Measurements from ENCODE around the gene GZMM. TPM values are rescaled to one million over a fixed set of nuclear protein-coding genes. Genes with fewer than 3 reads are reported as not detected.

The GZMM gene
- total and polyA plus RNA-seq, 2 of the 13 experiments (the other 11 are each of a cell fraction or from before 2014, with no cell fraction given), result 0.07 TPM; not detected in 1

DNA sequence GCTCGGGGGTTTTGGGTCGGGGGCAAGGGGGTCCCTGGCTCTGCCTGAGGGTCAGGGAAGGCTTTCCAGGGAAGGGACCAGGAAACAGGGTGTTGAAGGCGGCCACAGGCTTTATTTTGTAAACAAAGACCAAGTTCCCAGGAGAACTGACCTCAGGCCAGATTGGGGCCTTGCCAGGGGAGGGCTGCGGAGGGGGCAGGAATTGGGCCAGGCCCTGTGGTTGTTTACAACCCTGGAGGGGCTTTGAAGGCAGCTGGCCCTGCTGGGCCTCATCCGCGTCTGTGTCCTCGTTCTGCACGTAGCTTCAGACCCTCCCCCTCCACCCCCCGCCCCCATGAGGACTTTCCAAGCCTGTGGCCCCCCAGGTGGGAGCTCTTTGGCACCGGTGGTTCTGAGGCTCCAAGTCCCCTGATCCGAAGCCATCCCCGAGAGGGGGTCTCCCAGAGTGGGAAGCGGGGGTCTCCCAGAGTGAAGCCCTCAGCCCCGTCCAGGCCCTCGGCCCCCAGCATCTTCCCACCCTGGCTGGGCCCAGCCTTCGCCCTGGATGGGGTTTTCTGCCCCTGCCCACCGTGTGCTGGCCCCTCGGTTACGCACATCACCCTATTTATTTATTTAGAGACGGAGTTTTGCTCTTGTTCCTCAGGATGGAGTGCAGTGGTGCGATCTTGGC lies 15.1 kb downstream of the GZMM start (continued):
- peak; percentile 47; the same call in 1 of the 2 replicates for TF ChIP-seq DRAP1 (CRISPR knock-in tag; IDR thresholded peaks at IDR 0.05)
- TF ChIP-seq SNAPC2 (CRISPR knock-in tag; IDR thresholded peaks at IDR 0.05), result no peak
- TF ChIP-seq SIN3A (IDR thresholded peaks at IDR 0.05; ENCODE audit: borderline replicate concordance, low read depth, low read length), result 0 out of 2 replicates have a peak, but pooled peaks have one; percentile 65
- peak; percentile 84; the same call in 1 of the 2 replicates for TF ChIP-seq TFAP4 (IDR thresholded peaks at IDR 0.05; ENCODE audit: borderline replicate concordance, low read depth)
- peak; percentile 28 for TF ChIP-seq ASH2L (IDR thresholded peaks at IDR 0.05; ENCODE audit: insufficient read length, low read depth, low read length)
- peak; percentile 60; the same call in 1 of the 2 replicates for TF ChIP-seq PPARG (CRISPR knock-in tag; conservative IDR thresholded peaks at IDR 0.05)
- TF ChIP-seq ZFP36L2 (CRISPR knock-in tag; IDR thresholded peaks at IDR 0.05), result no peak
- TF ChIP-seq, protein P1, sequence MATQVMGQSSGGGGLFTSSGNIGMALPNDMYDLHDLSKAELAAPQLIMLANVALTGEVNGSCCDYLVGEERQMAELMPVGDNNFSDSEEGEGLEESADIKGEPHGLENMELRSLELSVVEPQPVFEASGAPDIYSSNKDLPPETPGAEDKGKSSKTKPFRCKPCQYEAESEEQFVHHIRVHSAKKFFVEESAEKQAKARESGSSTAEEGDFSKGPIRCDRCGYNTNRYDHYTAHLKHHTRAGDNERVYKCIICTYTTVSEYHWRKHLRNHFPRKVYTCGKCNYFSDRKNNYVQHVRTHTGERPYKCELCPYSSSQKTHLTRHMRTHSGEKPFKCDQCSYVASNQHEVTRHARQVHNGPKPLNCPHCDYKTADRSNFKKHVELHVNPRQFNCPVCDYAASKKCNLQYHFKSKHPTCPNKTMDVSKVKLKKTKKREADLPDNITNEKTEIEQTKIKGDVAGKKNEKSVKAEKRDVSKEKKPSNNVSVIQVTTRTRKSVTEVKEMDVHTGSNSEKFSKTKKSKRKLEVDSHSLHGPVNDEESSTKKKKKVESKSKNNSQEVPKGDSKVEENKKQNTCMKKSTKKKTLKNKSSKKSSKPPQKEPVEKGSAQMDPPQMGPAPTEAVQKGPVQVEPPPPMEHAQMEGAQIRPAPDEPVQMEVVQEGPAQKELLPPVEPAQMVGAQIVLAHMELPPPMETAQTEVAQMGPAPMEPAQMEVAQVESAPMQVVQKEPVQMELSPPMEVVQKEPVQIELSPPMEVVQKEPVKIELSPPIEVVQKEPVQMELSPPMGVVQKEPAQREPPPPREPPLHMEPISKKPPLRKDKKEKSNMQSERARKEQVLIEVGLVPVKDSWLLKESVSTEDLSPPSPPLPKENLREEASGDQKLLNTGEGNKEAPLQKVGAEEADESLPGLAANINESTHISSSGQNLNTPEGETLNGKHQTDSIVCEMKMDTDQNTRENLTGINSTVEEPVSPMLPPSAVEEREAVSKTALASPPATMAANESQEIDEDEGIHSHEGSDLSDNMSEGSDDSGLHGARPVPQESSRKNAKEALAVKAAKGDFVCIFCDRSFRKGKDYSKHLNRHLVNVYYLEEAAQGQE (IDR thresholded peaks at IDR 0.05; ENCODE audit: borderline replicate concordance in 1 of 2, low read depth in 1 of 2, low read length in 2 of 2), result peak in 1 of 2 experiments; percentile 29; a peak in 1 of 4 replicates
- TF ChIP-seq GMEB1 (CRISPR knock-in tag; IDR thresholded peaks at IDR 0.05; ENCODE audit: borderline replicate concordance), result peak; percentile 32; the same call in 1 of the 2 replicates
- peak; percentile 63; the same call in 1 of the 2 replicates for TF ChIP-seq ZMYM3 (CRISPR knock-in tag; IDR thresholded peaks at IDR 0.05)
- TF ChIP-seq NRL (CRISPR knock-in tag; IDR thresholded peaks at IDR 0.05; ENCODE audit: borderline replicate concordance), result peak; percentile 42; the same call in 1 of the 2 replicates
- TF ChIP-seq, protein P2, sequence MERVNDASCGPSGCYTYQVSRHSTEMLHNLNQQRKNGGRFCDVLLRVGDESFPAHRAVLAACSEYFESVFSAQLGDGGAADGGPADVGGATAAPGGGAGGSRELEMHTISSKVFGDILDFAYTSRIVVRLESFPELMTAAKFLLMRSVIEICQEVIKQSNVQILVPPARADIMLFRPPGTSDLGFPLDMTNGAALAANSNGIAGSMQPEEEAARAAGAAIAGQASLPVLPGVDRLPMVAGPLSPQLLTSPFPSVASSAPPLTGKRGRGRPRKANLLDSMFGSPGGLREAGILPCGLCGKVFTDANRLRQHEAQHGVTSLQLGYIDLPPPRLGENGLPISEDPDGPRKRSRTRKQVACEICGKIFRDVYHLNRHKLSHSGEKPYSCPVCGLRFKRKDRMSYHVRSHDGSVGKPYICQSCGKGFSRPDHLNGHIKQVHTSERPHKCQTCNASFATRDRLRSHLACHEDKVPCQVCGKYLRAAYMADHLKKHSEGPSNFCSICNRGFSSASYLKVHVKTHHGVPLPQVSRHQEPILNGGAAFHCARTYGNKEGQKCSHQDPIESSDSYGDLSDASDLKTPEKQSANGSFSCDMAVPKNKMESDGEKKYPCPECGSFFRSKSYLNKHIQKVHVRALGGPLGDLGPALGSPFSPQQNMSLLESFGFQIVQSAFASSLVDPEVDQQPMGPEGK (CRISPR knock-in tag; IDR thresholded peaks at IDR 0.05), result peak; percentile 93
- TF ChIP-seq, protein P3, sequence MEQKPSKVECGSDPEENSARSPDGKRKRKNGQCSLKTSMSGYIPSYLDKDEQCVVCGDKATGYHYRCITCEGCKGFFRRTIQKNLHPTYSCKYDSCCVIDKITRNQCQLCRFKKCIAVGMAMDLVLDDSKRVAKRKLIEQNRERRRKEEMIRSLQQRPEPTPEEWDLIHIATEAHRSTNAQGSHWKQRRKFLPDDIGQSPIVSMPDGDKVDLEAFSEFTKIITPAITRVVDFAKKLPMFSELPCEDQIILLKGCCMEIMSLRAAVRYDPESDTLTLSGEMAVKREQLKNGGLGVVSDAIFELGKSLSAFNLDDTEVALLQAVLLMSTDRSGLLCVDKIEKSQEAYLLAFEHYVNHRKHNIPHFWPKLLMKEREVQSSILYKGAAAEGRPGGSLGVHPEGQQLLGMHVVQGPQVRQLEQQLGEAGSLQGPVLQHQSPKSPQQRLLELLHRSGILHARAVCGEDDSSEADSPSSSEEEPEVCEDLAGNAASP (CRISPR knock-in tag; IDR thresholded peaks at IDR 0.05; ENCODE audit: borderline replicate concordance), result 0 out of 2 replicates have a peak, but pooled peaks have one; percentile 23
- TF ChIP-seq MED1 (CRISPR knock-in tag; IDR thresholded peaks at IDR 0.05), result peak; percentile 94
- no peak for TF ChIP-seq ZMYM2 (CRISPR knock-in tag; IDR thresholded peaks at IDR 0.05)
- 0 out of 2 replicates have a peak, but pooled peaks have one; percentile 13 for TF ChIP-seq IRF2 (CRISPR knock-in tag; IDR thresholded peaks at IDR 0.05)
- TF ChIP-seq SALL1 (CRISPR knock-in tag; IDR thresholded peaks at IDR 0.05), result peak; percentile 68; the same call in 1 of the 2 replicates
- 0 out of 2 replicates have a peak, but pooled peaks have one; percentile 16 for TF ChIP-seq MYC (CRISPR knock-in tag; IDR thresholded peaks at IDR 0.05; ENCODE audit: borderline replicate concordance)

All from HepG2 (cell line).